ENCODE data around the gene TP53AIP1. TPM values are rescaled to one million over a fixed set of nuclear protein-coding genes. Genes with fewer than 3 reads are reported as not detected.
A peak's percentile ranks its signal among the peaks of the same experiment; 100 is the strongest.

Gene TP53AIP1
- total RNA-seq (2014; rRNA removed; shearing (Covaris generic)), result not detected in 2 replicates

- no peak for DNase-seq (ENCODE audit: low read depth)
Observed at GRCh38 chr11:128942817-128943427, at the start of gene TP53AIP1. TSS of gene TP53AIP1 (minus strand) at chr11:128942871. CDS start at chr11:128937818, 5,053 bp downstream.

GRCh38 chr11:128988242-128988970, 45.7 kb upstream of the TP53AIP1 start:
- DNase-seq (ENCODE audit: low read depth), result no peak

GRCh38 chr11:128985880-128986279, 43.2 kb upstream of the TP53AIP1 start:
- no peak for DNase-seq (ENCODE audit: low read depth)

- no peak for DNase-seq (ENCODE audit: low read depth)
Observed at GRCh38 chr11:128983023-128983422, 40.4 kb upstream of the TP53AIP1 start.

GRCh38 chr11:128981254-128981653, 38.6 kb upstream of the TP53AIP1 start:
- no peak for DNase-seq (ENCODE audit: low read depth)

- DNase-seq (ENCODE audit: low read depth), result no peak
Observed at GRCh38 chr11:128970598-128971190, 28.0 kb upstream of the TP53AIP1 start.

GRCh38 chr11:128968916-128969315, 26.2 kb upstream of the TP53AIP1 start:
- DNase-seq (ENCODE audit: low read depth), result no peak

- no peak for DNase-seq (ENCODE audit: low read depth)
Observed at GRCh38 chr11:128967578-128967977, 24.9 kb upstream of the TP53AIP1 start.

- DNase-seq (ENCODE audit: low read depth), result no peak
Observed at GRCh38 chr11:128965485-128965884, 22.8 kb upstream of the TP53AIP1 start.

GRCh38 chr11:128964463-128964930, 21.8 kb upstream of the TP53AIP1 start:
- no peak for DNase-seq (ENCODE audit: low read depth)

GRCh38 chr11:128963744-128964325, 21.2 kb upstream of the TP53AIP1 start:
- DNase-seq (ENCODE audit: low read depth), result no peak

- no peak for DNase-seq (ENCODE audit: low read depth)
Observed at GRCh38 chr11:128962896-128963295, 20.2 kb upstream of the TP53AIP1 start.

GRCh38 chr11:128961645-128962044, 19.0 kb upstream of the TP53AIP1 start:
- no peak for DNase-seq (ENCODE audit: low read depth)

- DNase-seq (ENCODE audit: low read depth), result no peak
Observed at GRCh38 chr11:128957202-128957482, 14.5 kb upstream of the TP53AIP1 start.

GRCh38 chr11:128956401-128957201, 13.9 kb upstream of the TP53AIP1 start:
- DNase-seq (ENCODE audit: low read depth), result peak; percentile 80

- no peak for DNase-seq (ENCODE audit: low read depth)
Observed at GRCh38 chr11:128955636-128956035, 13.0 kb upstream of the TP53AIP1 start.

- DNase-seq (ENCODE audit: low read depth), result no peak
Observed at GRCh38 chr11:128953151-128953550, 10.5 kb upstream of the TP53AIP1 start.

GRCh38 chr11:128949791-128950454, 7.3 kb upstream of the TP53AIP1 start:
- no peak for DNase-seq (ENCODE audit: low read depth)

- DNase-seq (ENCODE audit: low read depth), result peak; percentile 9
Observed at GRCh38 chr11:128948583-128948982, 5.9 kb upstream of the TP53AIP1 start.

GRCh38 chr11:128947773-128948172, 5.1 kb upstream of the TP53AIP1 start:
- no peak for DNase-seq (ENCODE audit: low read depth)

GRCh38 chr11:128946648-128947047, 4.0 kb upstream of the TP53AIP1 start:
- no peak for DNase-seq (ENCODE audit: low read depth)

All from M059J (cell line).